Measurements from ENCODE around the gene SFXN5.
"Not testable (repeated sequence)": the region's sequence is repeated elsewhere in the genome, so short reads cannot be mapped to it uniquely, and the experiment has no call there.

The SFXN5 gene

DNA sequence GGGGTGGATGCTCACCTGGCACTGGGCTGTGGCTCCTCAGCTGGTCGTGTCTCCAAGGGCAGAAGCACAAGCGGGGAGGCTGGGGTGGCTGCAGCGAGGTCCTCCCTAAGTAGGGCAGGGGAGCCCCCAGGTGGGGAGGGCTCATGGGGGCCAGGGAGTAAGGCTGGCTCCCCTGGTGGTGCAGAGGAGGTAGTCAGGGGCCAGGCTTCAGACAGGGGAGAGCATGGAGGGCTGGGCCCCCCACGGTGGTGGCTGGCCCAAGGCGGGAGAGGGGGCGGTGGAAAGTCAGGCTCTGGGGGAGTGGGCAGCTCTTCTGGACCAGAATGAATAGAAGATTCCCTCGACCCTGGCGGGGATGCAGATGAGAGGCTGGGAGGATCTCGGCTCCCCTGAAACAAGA lies 8.1 kb upstream of the SFXN5 start:
- in situ Hi-C loops (cut with HindIII; ENCODE audit: low sequenced_read_pairs), result loop anchor here (5.0 kb wide), 1 partner anchor 67 kb away; no protein-coding TSS in a partner anchor

GRCh38 chr2:73078457-73079411 lies 7.2 kb upstream of the SFXN5 start:
- in situ Hi-C loops (cut with HindIII; ENCODE audit: low sequenced_read_pairs), result no loop called here

DNA sequence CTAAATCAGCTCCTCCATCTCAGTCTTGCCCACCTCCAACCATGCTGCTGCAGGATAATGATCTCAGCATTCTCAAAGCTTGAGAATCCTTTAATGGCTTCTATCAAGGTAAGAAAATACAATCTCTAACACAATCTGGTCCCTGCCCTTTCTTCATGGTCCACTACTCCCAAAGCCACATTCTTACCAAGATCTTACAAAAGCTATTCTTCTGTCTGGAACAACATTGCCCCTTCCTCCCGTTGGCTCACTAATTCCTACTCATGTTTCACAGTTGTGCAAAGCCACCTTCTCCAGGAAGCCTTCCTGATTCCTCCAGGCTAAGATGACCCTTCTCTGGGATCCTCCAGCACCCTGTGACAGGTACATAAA lies 5.9 kb upstream of the SFXN5 start:
- in situ Hi-C loops (cut with HindIII; ENCODE audit: low sequenced_read_pairs), result no loop called here

- in situ Hi-C loops (cut with HindIII; ENCODE audit: low sequenced_read_pairs), result no loop called here
Observed at GRCh38 chr2:73076701-73077423, 5.3 kb upstream of the SFXN5 start.

DNA sequence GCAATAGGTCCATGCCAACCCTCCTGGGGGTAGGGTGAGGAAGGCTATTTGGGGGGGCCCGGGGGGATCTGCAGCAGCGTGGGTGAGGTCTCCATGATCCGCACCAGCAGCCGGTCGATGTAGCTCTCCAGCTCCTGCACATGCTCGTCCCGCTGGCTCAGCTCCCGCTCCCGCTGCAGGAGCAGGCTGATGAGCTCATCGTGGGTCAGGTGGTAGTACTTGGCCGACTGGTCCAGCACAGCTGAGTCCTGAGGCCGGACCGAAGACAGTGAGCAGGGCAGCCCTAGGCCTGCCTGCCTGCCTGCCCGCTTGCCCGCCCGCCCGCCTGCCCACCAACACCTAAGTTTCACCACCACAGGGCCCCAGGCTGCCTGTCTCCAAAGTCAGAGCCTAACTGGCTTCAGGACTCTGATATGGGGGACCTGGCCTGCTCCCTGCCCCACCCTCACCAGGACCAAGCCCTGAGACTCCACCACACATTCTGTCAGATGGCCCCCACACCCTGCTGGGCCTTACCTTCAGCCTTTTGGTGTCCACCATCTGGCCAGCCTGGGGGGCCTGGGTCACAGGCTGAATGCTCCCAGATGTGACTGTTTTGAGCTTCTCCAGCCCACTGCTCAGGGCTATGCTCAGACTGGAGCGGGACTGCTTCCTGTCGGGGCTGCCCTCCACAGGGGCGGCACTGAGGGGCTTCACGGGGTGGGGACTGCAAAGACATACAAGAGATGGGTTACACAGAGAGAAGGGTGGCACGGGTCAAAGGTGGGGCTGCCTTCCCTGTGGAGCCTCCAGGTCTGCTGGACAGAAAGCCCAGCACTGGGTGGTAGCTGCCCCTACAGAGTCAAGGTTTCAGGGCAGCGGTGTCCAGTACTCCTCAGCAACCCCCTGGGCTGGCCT lies 4.2 kb upstream of the SFXN5 start:
- in situ Hi-C loops (cut with HindIII; ENCODE audit: low sequenced_read_pairs), result no loop called here

DNA sequence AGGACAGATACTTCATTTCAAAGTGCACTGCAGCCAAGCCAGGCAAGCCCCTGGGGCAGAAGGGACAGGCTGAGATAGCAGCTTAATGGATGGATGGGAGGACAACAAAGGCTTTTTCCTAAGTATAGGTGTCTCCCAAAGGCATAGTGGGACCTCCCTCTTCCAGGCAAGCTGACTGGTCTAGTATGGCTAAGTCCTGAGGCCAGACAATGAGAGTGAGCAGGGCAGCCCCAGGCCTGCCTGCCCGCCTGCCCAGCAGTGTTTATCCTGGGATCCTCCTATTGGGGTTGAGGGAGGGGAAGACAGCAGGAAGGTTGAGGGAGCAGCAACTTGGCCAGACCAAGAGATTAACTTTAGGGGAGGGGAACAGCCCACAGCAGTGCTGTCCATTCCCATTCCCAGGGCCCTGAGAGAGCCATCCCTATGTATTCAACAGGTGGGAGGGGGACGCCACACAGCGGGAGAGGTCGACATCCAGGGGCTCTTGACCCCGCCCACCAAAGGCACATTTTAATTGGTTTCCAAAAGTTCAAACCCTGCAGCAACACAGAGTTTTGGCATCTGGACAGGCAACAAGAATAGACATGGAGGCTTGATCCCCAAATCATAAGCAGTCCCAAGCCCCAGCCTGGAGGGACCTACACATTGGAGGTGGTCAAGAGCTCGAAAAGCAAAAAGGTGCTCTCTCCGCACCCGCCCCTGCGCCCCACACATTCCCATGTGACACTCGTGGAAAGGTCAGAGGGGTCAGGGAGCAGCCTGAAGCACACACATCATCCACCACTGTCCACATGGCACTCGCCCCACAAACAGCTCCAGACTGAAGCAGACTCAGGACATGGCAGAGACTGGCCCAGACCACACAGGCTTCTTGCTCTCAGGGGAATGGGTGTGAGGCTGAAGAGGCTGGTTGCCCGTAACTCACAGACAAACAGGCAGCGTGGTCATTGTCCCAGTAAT lies 2.9 kb upstream of the SFXN5 start:
- in situ Hi-C loops (cut with HindIII; ENCODE audit: low sequenced_read_pairs), result no loop called here

DNA sequence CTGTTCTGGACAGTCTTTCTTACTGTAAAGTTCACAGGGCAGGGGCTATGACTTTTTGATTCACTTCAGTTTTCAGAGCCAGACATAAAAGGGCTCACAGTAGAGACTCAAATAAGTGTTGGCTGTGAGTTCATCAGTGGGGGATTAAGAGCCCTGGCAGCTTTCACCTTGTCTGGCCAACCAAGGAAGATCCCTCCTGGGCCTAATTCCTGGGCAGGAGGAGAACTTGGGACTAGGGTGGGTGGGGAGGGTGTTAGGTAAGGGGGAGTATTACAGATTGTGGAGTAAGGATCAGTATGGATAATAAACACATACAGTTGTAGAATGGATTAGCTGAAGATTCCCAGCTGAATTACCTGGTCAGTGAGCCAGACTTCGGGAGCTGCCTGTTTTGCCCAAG lies 904 bp upstream of the SFXN5 start:
- in situ Hi-C loops (cut with HindIII; ENCODE audit: low sequenced_read_pairs), result no loop called here

DNA sequence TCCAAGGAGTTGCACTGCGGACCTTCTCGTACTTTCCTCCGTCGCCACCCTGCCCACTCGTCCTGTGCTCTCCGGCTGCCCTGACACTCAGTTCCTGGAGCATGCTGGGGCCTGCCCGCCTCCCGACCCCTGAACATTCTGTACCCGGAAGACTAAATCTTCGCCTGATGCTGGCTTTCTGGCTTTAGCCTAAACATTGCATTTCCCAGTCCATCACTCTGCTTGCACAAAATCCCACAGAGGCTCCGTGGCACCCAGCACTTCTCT lies 550 bp upstream of the SFXN5 start:
- in situ Hi-C loops (cut with HindIII; ENCODE audit: low sequenced_read_pairs), result no loop called here

GRCh38 chr2:73070643-73071359 lies 711 bp downstream of the SFXN5 start:
- in situ Hi-C loops (cut with HindIII; ENCODE audit: low sequenced_read_pairs), result no loop called here

GRCh38 chr2:73069855-73070642 lies 1.5 kb downstream of the SFXN5 start:
- in situ Hi-C loops (cut with HindIII; ENCODE audit: low sequenced_read_pairs), result no loop called here

- in situ Hi-C loops (cut with HindIII; ENCODE audit: low sequenced_read_pairs), result no loop called here
Observed at GRCh38 chr2:73069041-73069854, 2.3 kb downstream of the SFXN5 start.

GRCh38 chr2:73068147-73068546 lies 3.4 kb downstream of the SFXN5 start:
- in situ Hi-C loops (cut with HindIII; ENCODE audit: low sequenced_read_pairs), result no loop called here

- in situ Hi-C loops (cut with HindIII; ENCODE audit: low sequenced_read_pairs), result no loop called here
Observed at GRCh38 chr2:73067043-73067442, 4.5 kb downstream of the SFXN5 start.

- in situ Hi-C loops (cut with HindIII; ENCODE audit: low sequenced_read_pairs), result not testable (repeated sequence)
Observed at GRCh38 chr2:73065070-73065469, 6.4 kb downstream of the SFXN5 start.

GRCh38 chr2:73063909-73064875 lies 7.3 kb downstream of the SFXN5 start:
- in situ Hi-C loops (cut with HindIII; ENCODE audit: low sequenced_read_pairs), result no loop called here

- in situ Hi-C loops (cut with HindIII; ENCODE audit: low sequenced_read_pairs), result no loop called here
Observed at GRCh38 chr2:73063472-73063871, 8.0 kb downstream of the SFXN5 start.

- in situ Hi-C loops (cut with HindIII; ENCODE audit: low sequenced_read_pairs), result no loop called here
Observed at GRCh38 chr2:73059106-73059505, 12.4 kb downstream of the SFXN5 start.

Measured in DLD1 (cell line).